ENCODE data around the gene CKM.
"Not testable (repeated sequence)": the region's sequence is repeated elsewhere in the genome, so short reads cannot be mapped to it uniquely, and the experiment has no call there.

CKM gene

GRCh38 chr19:45323671-45324081 lies 1.0 kb upstream of the CKM start:
- DNase-seq (ENCODE audit: low read depth, low spot score), result no peak
- no peak overlapping the region for H3K27ac ChIP-seq

GRCh38 chr19:45322311-45322710 lies 364 bp downstream of the CKM start:
- H3K27ac ChIP-seq, result no peak overlapping the region
- DNase-seq (ENCODE audit: low read depth, low spot score), result no peak

DNA sequence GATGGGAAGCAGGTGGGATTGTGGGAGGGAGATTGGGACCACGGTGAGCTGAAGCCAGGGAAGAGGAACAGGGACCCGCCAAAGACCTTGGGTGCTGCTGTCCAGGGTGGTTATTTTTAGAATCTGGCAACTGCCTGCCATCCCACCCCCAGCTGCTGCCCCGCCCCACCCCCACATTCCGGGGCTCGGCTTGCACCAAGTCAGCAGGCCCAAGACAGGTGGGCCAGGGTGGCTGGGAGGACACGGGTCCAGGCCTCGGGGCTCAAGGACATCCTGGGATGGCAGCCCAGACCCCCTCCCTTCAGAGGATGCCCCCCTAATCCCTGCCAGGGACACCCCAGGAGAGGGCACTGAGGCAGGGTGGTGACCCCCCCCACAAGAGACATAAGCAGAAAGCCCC lies 827 bp downstream of the CKM start:
- no peak for DNase-seq (ENCODE audit: low read depth, low spot score)
- H3K27ac ChIP-seq, result no peak overlapping the region

DNA sequence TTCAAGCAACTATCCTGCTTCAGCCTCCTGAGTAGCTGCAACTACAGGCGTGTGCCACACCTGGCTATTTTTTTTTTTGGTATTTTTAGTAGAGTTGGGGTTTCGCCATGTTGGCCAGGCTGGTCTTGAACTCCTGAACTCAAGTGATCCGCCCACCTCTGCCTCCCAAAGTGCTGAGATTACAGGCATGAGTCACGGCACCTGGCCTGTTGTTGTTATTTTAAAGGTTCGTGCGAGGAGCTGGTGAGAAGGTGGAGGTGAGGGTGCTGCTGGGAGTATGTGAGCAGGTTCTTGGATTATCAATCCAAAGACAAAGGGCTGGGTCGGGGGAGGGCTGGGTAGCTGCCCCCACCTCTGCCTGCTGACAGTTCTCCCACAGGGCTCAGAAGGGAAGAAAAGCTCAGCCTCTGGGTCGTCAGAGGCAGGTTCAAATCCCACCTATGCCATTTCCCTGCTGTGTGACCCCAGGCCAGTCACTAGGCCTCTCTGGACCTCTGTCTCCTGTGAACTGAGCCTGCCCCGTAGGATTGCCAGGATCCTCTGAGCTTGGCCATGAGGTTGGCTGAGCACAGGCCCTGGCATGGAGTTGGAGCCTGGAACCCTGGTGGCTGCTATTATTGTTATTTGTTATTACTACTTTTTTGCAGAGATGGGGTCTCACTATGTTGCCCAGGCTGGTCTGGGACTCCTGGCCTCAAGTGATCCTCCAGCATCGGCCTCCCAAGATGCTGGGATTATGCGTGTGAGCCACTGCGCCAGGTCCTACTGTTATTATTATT lies 1.5 kb downstream of the CKM start:
- DNase-seq (ENCODE audit: low read depth, low spot score), result no peak
- no peak overlapping the region for H3K27ac ChIP-seq

DNA sequence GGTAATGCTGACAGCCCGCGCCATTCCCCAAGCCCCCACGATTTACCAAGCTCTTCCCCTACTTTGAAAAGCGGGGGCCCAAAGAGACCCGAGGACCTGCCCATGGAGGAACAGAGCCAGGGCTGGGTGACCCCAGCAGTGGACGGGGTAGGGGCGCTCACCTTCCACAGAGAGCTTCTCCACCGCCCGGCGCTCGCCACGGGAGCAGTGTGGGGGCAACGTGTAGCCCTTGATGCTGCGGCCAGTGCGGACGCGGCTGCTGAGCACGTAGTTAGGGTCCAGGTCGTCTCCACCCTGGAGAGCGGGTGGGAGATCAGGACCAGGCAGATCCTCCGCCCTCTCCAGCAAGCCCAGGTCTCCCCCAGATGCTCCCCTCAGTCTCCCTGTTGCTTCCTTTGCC lies 7.4 kb downstream of the CKM start:
- H3K27ac ChIP-seq, result no peak overlapping the region
- DNase-seq (ENCODE audit: low read depth, low spot score), result no peak

GRCh38 chr19:45314708-45315245 lies 7.9 kb downstream of the CKM start:
- DNase-seq (ENCODE audit: low read depth, low spot score), result no peak

GRCh38 chr19:45312285-45312684 lies 10.4 kb downstream of the CKM start:
- H3K27ac ChIP-seq; DNase-seq (ENCODE audit: low read depth, low spot score): not testable (repeated sequence)

More at GRCh38 chr19:45314708-45315245, 7.9 kb downstream of the CKM start:
- no peak overlapping the region for H3K27ac ChIP-seq

- no peak for DNase-seq (ENCODE audit: low read depth, low spot score)
Measured at GRCh38 chr19:45311621-45312020, 11.1 kb downstream of the CKM start.

DNA sequence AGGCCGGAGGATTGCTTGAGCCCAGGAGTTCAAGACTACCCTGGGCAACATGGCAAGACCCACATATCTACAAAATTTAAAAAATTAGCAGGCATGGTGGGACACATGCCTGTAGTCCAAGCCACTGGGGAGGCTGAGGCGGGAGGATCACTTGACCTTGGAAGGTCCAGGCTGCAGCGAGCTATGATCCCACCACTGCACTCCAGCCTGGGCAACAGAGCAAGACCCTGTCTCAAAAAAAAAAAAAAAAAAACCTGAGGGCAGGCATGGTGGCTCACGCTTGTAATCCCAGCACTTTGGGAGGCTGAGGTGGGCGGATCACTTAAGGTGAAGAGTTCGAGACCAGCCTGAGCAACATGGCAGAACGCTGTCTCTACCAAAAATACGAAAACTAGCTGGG lies 13.4 kb downstream of the CKM start:
- DNase-seq (ENCODE audit: low read depth, low spot score); H3K27ac ChIP-seq: not testable (repeated sequence)

More at GRCh38 chr19:45311621-45312020, 11.1 kb downstream of the CKM start:
- H3K27ac ChIP-seq, result no peak overlapping the region

DNA sequence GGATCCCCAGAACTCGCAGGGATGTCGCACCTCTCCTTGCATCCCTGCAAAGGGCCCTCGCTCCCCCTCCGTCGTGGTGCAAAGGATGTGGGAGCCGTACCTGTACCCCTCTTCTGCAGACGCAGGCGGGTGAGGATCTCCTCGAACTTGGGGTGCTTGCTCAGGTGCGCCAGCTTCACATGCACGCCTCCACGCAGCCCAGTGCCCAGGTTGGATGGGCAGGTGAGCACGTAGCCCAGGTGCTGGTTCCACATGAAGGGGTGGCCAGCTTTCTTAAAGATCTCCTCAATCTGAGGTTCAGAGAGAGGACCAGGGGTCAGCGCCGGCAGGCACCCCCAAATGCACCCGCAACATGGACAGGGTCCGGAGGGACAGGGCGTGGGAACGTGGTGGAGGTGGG lies 15.3 kb downstream of the CKM start:
- DNase-seq (ENCODE audit: low read depth, low spot score), result no peak
- H3K27ac ChIP-seq, result no peak overlapping the region

- no peak overlapping the region for H3K27ac ChIP-seq
- DNase-seq (ENCODE audit: low read depth, low spot score), result no peak
Measured at GRCh38 chr19:45306518-45307027, 16.1 kb downstream of the CKM start.

DNA sequence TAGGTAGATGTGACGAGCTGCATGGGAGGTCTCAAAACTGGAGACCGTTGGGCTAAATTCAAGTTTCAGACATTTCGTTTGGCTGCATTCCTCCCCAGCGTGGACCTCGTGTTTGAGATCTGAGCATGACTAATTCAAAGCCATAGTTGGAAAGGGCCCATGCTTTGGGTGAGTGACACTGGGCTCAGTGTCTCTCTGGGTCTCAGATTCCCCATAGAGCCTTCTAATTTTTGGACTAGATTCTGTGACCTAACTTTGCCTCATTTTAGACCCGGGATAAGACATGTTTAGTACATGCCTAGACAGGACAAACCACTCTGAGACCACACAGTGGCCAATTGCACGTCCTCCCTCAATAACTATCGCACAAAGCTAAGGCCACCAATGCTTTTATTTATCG lies 16.6 kb downstream of the CKM start:
- no peak overlapping the region for H3K27ac ChIP-seq
- no peak for DNase-seq (ENCODE audit: low read depth, low spot score)

- DNase-seq (ENCODE audit: low read depth, low spot score), result no peak
- no peak overlapping the region for H3K27ac ChIP-seq
Measured at GRCh38 chr19:45305421-45305820, 17.3 kb downstream of the CKM start.

DNA sequence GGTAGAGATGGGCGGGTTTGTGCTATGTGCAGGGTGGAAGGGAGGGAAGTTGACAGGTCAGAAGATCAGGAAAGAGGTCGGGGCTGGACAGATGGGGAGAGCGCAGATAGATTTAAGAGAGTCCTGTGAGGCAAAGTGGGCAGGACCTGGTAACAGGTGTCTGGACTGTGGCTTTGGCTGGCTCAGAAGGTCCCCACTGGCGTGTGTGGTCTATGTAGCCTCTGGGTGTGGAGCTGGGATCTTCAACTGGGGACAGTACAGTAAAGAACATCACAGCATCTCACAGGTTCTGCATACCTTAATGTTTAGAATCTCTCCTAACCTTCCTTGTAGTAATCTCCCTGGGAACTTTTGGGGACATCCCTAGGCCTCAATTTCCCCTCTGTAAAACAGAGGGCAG lies 17.7 kb downstream of the CKM start:
- DNase-seq (ENCODE audit: low read depth, low spot score), result no peak
- H3K27ac ChIP-seq, result no peak overlapping the region

DNA sequence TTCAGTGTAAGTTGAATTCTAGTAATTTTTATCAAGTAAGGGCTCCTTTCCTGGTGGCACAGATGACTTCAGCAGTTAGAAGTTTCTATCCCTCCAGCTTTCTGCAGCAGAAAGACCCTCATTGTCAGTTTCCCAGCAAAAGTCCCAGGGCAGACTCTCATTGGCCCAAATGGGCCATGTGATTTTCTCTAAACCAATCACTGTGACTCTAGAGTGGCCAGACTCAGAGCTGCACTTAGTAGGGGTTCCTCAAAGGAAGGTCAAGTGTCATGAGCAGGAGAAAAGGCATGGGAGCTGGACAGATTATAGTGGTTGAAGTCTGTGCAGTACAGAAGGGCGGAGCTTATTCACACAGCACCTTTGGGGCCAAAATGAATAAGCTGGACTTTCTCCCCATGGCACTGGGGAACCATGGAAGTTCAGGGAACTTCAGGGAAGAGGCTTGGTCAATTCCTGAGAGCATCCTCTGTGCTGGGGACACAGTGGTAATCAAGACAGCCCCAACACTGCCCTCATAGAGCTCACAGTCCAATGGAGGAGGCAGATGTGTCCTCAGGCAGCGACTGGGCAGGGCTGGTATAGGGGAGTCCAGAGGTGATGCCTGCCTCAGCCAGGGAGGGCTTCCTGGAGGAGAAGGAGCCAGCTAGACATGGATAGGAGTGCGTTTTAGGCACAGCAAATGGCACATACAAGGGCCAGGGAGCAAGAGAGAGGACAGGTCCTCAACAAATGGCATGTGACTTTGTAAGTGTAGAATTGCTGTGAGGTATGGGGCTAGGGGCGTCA lies 18.3 kb downstream of the CKM start:
- no peak for DNase-seq (ENCODE audit: low read depth, low spot score)
- H3K27ac ChIP-seq, result no peak overlapping the region

- H3K27ac ChIP-seq, result no peak overlapping the region
- DNase-seq (ENCODE audit: low read depth, low spot score), result no peak
Measured at GRCh38 chr19:45303269-45304060, 19.2 kb downstream of the CKM start.

- no peak for DNase-seq (ENCODE audit: low read depth, low spot score)
- no peak overlapping the region for H3K27ac ChIP-seq
Measured at GRCh38 chr19:45302416-45302815, 20.3 kb downstream of the CKM start.

GRCh38 chr19:45299719-45300118 lies 23.0 kb downstream of the CKM start:
- no peak for DNase-seq (ENCODE audit: low read depth, low spot score)

GRCh38 chr19:45298264-45298663 lies 24.4 kb downstream of the CKM start:
- no peak overlapping the region for H3K27ac ChIP-seq
- DNase-seq (ENCODE audit: low read depth, low spot score), result no peak

More at GRCh38 chr19:45299719-45300118, 23.0 kb downstream of the CKM start:
- no peak overlapping the region for H3K27ac ChIP-seq

GRCh38 chr19:45297674-45298073 lies 25.0 kb downstream of the CKM start:
- no peak for DNase-seq (ENCODE audit: low read depth, low spot score)
- H3K27ac ChIP-seq, result no peak overlapping the region
